ENCODE results near the gene CYP4B1. TPM values are rescaled to one million over a fixed set of nuclear protein-coding genes. Genes with fewer than 3 reads are reported as not detected.

CYP4B1 gene
- total and polyA plus RNA-seq, 10 of the 15 experiments (the other 5 are each of a cell fraction or from before 2014, with no cell fraction given), result 0.38 TPM; not detected in 9

DNA sequence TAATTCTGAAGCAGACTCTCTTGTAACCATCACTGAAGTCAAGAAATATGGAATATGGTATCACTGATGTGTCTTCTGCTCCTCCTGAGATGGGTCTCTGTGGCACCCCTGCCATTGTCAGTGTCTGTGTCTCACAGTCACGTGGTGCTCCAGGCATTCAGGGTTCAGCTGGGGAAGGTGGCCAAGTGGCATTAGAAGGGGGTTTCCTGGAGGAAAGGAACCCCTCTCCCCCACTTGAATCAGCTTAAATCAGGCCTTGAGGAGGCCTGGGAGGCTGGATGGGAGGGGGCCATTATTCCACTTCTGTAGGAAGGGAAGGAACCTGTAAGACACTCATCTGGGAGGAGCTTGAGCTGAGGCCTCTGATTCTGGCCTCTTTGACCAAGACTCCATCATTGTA is 20.5 kb downstream of the CYP4B1 start:
- WGBS (ENCODE audit: insufficient coverage, insufficient replicate concordance, low lambda C conversion rate, missing lambda C conversion rate), result 0% methylated on average over 1 of the region's 1 CpG
- Histone ChIP-seq H3K27me3 (replicated peaks in 1 of 2; ENCODE audit: control insufficient read depth in 2 of 2, insufficient read depth in 2 of 2, low read length in 1 of 2) (no peaks in the 10 kb centered on the region; a peak in 1 of 4 replicates), H3K4me2 (ENCODE audit: control insufficient read depth, insufficient read depth) (no peak overlapping the region), H3K36me3 (ENCODE audit: control insufficient read depth in 2 of 2, insufficient read depth in 2 of 2, low read length in 1 of 2) (no peaks in the 10 kb centered on the region), H3K27ac (ENCODE audit: control insufficient read depth, insufficient read depth) (no peak overlapping the region), H3K9ac (ENCODE audit: control insufficient read depth, insufficient read depth, low read length) (no peak overlapping the region), H2AFZ (ENCODE audit: control insufficient read depth, low read depth, low read length) (no peak overlapping the region), H3K4me1 (ENCODE audit: control insufficient read depth, insufficient read depth, low read length) (no peaks in the 10 kb centered on the region), H3K9me3 (replicated peaks; ENCODE audit: control insufficient read depth, insufficient read depth, low read length) (no peaks in the 10 kb centered on the region), H3K79me2 (ENCODE audit: control insufficient read depth, insufficient read depth, low read length) (no peaks in the 10 kb centered on the region), H3K4me3 (no peak overlapping the region), H4K20me1 (ENCODE audit: control insufficient read depth, insufficient read depth) (no peaks in the 10 kb centered on the region)
- ATAC-seq (no peak), FAIRE-seq (no peak), DNase-seq (ENCODE audit: low read depth, low spot score) (no peak)
- intact Hi-C loops (cut with micrococcal nuclease; ENCODE audit: unreplicated experiment) (no loop called here), in situ Hi-C loops (cut with MboI) (no loop called here)
- no TSS peak for BruUV-seq (replicated peaks)
- TF ChIP-seq ZZZ3 (IDR thresholded peaks at IDR 0.05; ENCODE audit: control insufficient read depth, insufficient read length, low read depth) (no peak), RAD21 (IDR thresholded peaks at IDR 0.05; ENCODE audit: insufficient read depth, low read depth, low read length) (no peak), TBL1XR1 (IDR thresholded peaks at IDR 0.05; ENCODE audit: low read depth, low read length) (no peak), MYC (IDR thresholded peaks at IDR 0.05; ENCODE audit: insufficient read depth, insufficient read length, insufficient replicate concordance, low read length, severe bottlenecking) (no peak), MEF2B (IDR thresholded peaks at IDR 0.05; ENCODE audit: partially characterized antibody, poor library complexity, severe bottlenecking) (no peak), SIN3A (IDR thresholded peaks at IDR 0.05; ENCODE audit: low read depth, low read length) (no peak), SMC3 (IDR thresholded peaks at IDR 0.05; ENCODE audit: borderline replicate concordance, low read length) (no peak), IKZF1 (conservative IDR thresholded peaks at IDR 0.05) (no peak)
- TF ChIP-seq, protein P1, sequence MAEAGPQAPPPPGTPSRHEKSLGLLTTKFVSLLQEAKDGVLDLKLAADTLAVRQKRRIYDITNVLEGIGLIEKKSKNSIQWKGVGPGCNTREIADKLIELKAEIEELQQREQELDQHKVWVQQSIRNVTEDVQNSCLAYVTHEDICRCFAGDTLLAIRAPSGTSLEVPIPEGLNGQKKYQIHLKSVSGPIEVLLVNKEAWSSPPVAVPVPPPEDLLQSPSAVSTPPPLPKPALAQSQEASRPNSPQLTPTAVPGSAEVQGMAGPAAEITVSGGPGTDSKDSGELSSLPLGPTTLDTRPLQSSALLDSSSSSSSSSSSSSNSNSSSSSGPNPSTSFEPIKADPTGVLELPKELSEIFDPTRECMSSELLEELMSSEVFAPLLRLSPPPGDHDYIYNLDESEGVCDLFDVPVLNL (IDR thresholded peaks at IDR 0.05; ENCODE audit: low read depth, low read length), result no peak
- TF ChIP-seq, protein P2, sequence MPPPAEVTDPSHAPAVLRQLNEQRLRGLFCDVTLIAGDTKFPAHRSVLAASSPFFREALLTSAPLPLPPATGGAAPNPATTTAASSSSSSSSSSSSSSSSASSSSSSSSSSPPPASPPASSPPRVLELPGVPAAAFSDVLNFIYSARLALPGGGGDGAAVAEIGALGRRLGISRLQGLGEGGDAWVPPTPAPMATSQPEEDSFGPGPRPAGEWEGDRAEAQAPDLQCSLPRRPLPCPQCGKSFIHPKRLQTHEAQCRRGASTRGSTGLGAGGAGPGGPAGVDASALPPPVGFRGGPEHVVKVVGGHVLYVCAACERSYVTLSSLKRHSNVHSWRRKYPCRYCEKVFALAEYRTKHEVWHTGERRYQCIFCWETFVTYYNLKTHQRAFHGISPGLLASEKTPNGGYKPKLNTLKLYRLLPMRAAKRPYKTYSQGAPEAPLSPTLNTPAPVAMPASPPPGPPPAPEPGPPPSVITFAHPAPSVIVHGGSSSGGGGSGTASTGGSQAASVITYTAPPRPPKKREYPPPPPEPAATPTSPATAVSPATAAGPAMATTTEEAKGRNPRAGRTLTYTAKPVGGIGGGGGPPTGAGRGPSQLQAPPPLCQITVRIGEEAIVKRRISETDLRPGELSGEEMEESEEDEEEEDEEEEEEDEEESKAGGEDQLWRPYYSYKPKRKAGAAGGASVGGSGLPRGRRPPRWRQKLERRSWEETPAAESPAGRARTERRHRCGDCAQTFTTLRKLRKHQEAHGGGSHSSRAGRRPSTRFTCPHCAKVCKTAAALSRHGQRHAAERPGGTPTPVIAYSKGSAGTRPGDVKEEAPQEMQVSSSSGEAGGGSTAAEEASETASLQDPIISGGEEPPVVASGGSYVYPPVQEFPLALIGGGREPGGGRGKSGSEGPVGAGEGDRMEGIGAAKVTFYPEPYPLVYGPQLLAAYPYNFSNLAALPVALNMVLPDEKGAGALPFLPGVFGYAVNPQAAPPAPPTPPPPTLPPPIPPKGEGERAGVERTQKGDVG (CRISPR knock-in tag; IDR thresholded peaks at IDR 0.05), result no peak
- TF ChIP-seq, protein P3, sequence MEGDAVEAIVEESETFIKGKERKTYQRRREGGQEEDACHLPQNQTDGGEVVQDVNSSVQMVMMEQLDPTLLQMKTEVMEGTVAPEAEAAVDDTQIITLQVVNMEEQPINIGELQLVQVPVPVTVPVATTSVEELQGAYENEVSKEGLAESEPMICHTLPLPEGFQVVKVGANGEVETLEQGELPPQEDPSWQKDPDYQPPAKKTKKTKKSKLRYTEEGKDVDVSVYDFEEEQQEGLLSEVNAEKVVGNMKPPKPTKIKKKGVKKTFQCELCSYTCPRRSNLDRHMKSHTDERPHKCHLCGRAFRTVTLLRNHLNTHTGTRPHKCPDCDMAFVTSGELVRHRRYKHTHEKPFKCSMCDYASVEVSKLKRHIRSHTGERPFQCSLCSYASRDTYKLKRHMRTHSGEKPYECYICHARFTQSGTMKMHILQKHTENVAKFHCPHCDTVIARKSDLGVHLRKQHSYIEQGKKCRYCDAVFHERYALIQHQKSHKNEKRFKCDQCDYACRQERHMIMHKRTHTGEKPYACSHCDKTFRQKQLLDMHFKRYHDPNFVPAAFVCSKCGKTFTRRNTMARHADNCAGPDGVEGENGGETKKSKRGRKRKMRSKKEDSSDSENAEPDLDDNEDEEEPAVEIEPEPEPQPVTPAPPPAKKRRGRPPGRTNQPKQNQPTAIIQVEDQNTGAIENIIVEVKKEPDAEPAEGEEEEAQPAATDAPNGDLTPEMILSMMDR (IDR thresholded peaks at IDR 0.05 in 2 of 3, conservative IDR thresholded peaks at IDR 0.05 in 1 of 3; ENCODE audit: control insufficient read depth in 2 of 3, extremely low read depth in 1 of 3, insufficient read depth in 1 of 3, low read depth in 3 of 3, low read length in 3 of 3), result no peak
- CTCF ChIA-PET, result no interaction called here
- SMC1A ChIA-PET (ENCODE audit: uncharacterized antibody, unreplicated experiment), result no interaction called here
- RAD21 ChIA-PET (ENCODE audit: unreplicated experiment), result no interaction called here
- POLR2A ChIA-PET, result no interaction called here

Data from GM12878 (cell line).